Right cardiac atrium (tissue), 5 donors: ENCODE data around the gene FASTK. TPM values are rescaled to one million over a fixed set of nuclear protein-coding genes. Genes with fewer than 3 reads are reported as not detected.
A peak's percentile ranks its signal among the peaks of the same experiment; 100 is the strongest.

Experiments used
- ATAC-seq, 2 donors: fragments of 200-7000 bp; cut with Tn5 transposase; one replicate each; pipeline versions ENCODE4 v1.8.0 to v1.9.1; 2020; ENCODE audit warnings: moderate library complexity in 2 of 2, mild to moderate bottlenecking in 1 of 2
- DNase-seq, 3 donors: peaks; one replicate each; pipeline ENCODE4 v3.0.0-alpha.2; 2020
- H3K27ac ChIP-seq: one replicate; pipeline ENCODE4 v1.5.1; 2013; ENCODE audit warnings: mild to moderate bottlenecking, low read length, control low read depth, moderate library complexity
- H3K27me3 ChIP-seq: one replicate; pipeline ENCODE4 v1.6.1; 2013; ENCODE audit not compliant: control insufficient read depth, insufficient read depth
- H3K4me1 ChIP-seq: one replicate; pipeline ENCODE4 v1.6.1; 2013; ENCODE audit warnings: low read length; ENCODE audit not compliant: control insufficient read depth, insufficient read depth
- H3K4me3 ChIP-seq: one replicate; pipeline ENCODE4 v1.5.1; 2013; ENCODE audit warnings: low read length, control low read depth
- H3K9me3 ChIP-seq: one replicate; pipeline ENCODE4 v1.6.1; 2013; ENCODE audit warnings: low read length; ENCODE audit not compliant: control insufficient read depth
- WGBS: extraction: QIAGEN DNeasy Blood & Tissue Kit; methylation state at CpG from one replicate; pipeline ENCODE4 v1.1.7; 2013; 5-methylcytosine and 5-hydroxymethylcytosine counted together
- intact Hi-C, 4 donors: fragments of 100-400 bp; cut with DNase I; formaldehyde crosslinking; loops; one replicate each; pipeline versions ENCODE4 v1.11.0 to v1.14.0; 2022 to 2023
- polyA plus RNA-seq: library from polyadenylated mRNA; stranded (reverse); fragments of 200-250 nt; gene quantifications from one replicate; pipeline ENCODE4 v1.2.3, GENCODE V29; 2013
- total RNA-seq, 4 donors: library from RNA; stranded (reverse); fragmentation: NEBNext Ultra II Directional; extraction: Animal tissue kit (Norgen Biotek cat#: 25700); gene quantifications; one replicate each; pipeline ENCODE4 v1.2.1, GENCODE V29; 2021
- donor health status: healthy with polysubstance abuse.
- donor health status: DM: no; HTN: yes; CAD: no.
- donor health status: DM: no; HTN: no; CAD: no.
- donor health status: DM: no; HTN: yes; CAD: no; lungs with severe emphysema.
- donor health status: DM: yes; HTN: yes; CAD: no.

FASTK gene
- total and polyA plus RNA-seq, 5 donors, result 64.1 to 133 (median 73.5) TPM

- DNase-seq (no peak), ATAC-seq (no peak)
- H3K27me3 ChIP-seq, result no peaks in the 10 kb centered on the region
- no peak overlapping the region for H3K27ac ChIP-seq
- peaks cover 3% of the 10 kb centered on the region for H3K4me1 ChIP-seq
- intact Hi-C loops, result no loop called here
- 75% methylated on average over 17 of the region's 17 CpGs for WGBS
- H3K4me3 ChIP-seq, result no peak overlapping the region
- H3K9me3 ChIP-seq, result no peaks in the 10 kb centered on the region
These were observed 15.3 kb upstream of the FASTK start for GRCh38 chr7:151095828-151096475.

GRCh38 chr7:151095123-151095797 lies 14.7 kb upstream of the FASTK start:
- Histone ChIP-seq H3K27me3 (no peaks in the 10 kb centered on the region), H3K4me1 (peaks cover 5% of the 10 kb centered on the region), H3K9me3 (no peaks in the 10 kb centered on the region), H3K27ac (no peak overlapping the region), H3K4me3 (no peak overlapping the region)
- ATAC-seq (no peak), DNase-seq (no peak)
- intact Hi-C loops, result no loop called here
- 75% methylated on average over 10 of the region's 10 CpGs for WGBS

GRCh38 chr7:151094675-151095074 lies 14.1 kb upstream of the FASTK start:
- intact Hi-C loops, result no loop called here
- Histone ChIP-seq H3K27ac (no peak overlapping the region), H3K9me3 (no peaks in the 10 kb centered on the region), H3K4me1 (peaks cover 5% of the 10 kb centered on the region), H3K4me3 (no peak overlapping the region), H3K27me3 (no peaks in the 10 kb centered on the region)
- no peak for DNase-seq
- 79% methylated on average over 5 of the region's 5 CpGs for WGBS
- ATAC-seq, result no peak

GRCh38 chr7:151093748-151094147 lies 13.1 kb upstream of the FASTK start:
- peaks cover 7% of the 10 kb centered on the region for H3K4me1 ChIP-seq
- ATAC-seq, result no peak
- no peak overlapping the region for H3K27ac ChIP-seq
- no peak overlapping the region for H3K4me3 ChIP-seq
- no peaks in the 10 kb centered on the region for H3K27me3 ChIP-seq
- H3K9me3 ChIP-seq, result no peaks in the 10 kb centered on the region
- 94% methylated on average over 6 of the region's 6 CpGs for WGBS
- intact Hi-C loops, result no loop called here
- DNase-seq, result no peak

- no peaks in the 10 kb centered on the region for H3K9me3 ChIP-seq
- intact Hi-C loops, result no loop called here
- 90% methylated on average over 14 of the region's 14 CpGs for WGBS
- DNase-seq (peak in 1 of 3 donors; percentile 33), ATAC-seq (no peak)
- peaks cover 10% of the 10 kb centered on the region for H3K4me1 ChIP-seq
- H3K4me3 ChIP-seq, result no peak overlapping the region
- no peaks in the 10 kb centered on the region for H3K27me3 ChIP-seq
- no peak overlapping the region for H3K27ac ChIP-seq
These were observed 11.4 kb upstream of the FASTK start for GRCh38 chr7:151091988-151092387.

- intact Hi-C loops, result no loop called here
- no peak overlapping the region for H3K27ac ChIP-seq
These were observed 10.8 kb upstream of the FASTK start for GRCh38 chr7:151091431-151091830.

GRCh38 chr7:151091003-151091402 lies 10.4 kb upstream of the FASTK start:
- H3K27me3 ChIP-seq, result no peaks in the 10 kb centered on the region
- no peak overlapping the region for H3K27ac ChIP-seq
- intact Hi-C loops, result no loop called here
- WGBS, result 83% methylated on average over 7 of the region's 7 CpGs
- no peaks in the 10 kb centered on the region for H3K9me3 ChIP-seq
- no peak overlapping the region for H3K4me3 ChIP-seq
- DNase-seq (peak in 1 of 3 donors; percentile 36), ATAC-seq (no peak)
- H3K4me1 ChIP-seq, result peaks cover 10% of the 10 kb centered on the region

More at GRCh38 chr7:151091431-151091830, 10.8 kb upstream of the FASTK start:
- Histone ChIP-seq H3K9me3 (no peaks in the 10 kb centered on the region), H3K4me1 (peaks cover 10% of the 10 kb centered on the region), H3K27me3 (no peaks in the 10 kb centered on the region), H3K4me3 (no peak overlapping the region)
- DNase-seq (peak in 2 of 3 donors; percentile 17 to 38), ATAC-seq (no peak)
- 57% methylated on average over 6 of the region's 6 CpGs for WGBS

GRCh38 chr7:151089893-151090730 lies 9.5 kb upstream of the FASTK start:
- Histone ChIP-seq H3K9me3 (no peaks in the 10 kb centered on the region), H3K4me3 (no peak overlapping the region), H3K27me3 (no peaks in the 10 kb centered on the region), H3K27ac (peak overlapping the region; percentile 94), H3K4me1 (peaks cover 10% of the 10 kb centered on the region)
- intact Hi-C loops, result loop anchor here in 1 of 4 donors (10.0 kb wide), 1 partner anchor 65 kb away; the partner anchor contains the start of genes ABCB8 and ATG9B
- DNase-seq (peak in 1 of 3 donors; percentile 57), ATAC-seq (no peak)
- WGBS, result 70% methylated on average over 22 of the region's 22 CpGs

GRCh38 chr7:151088856-151089699 lies 8.5 kb upstream of the FASTK start:
- peaks cover 10% of the 10 kb centered on the region for H3K4me1 ChIP-seq
- no peaks in the 10 kb centered on the region for H3K9me3 ChIP-seq
- ATAC-seq, result peak; percentile 59 to 76
- H3K4me3 ChIP-seq, result peak overlapping the region; percentile 4
- no peaks in the 10 kb centered on the region for H3K27me3 ChIP-seq
- 35% methylated on average over 30 of the region's 30 CpGs for WGBS
- H3K27ac ChIP-seq, result peak overlapping the region; percentile 94
- intact Hi-C loops, result loop anchor here in 1 of 4 donors (10.0 kb wide), 1 partner anchor 64 kb away; the partner anchor contains the start of genes ABCB8 and ATG9B
- DNase-seq, result peak; percentile 84 to 91 (median 87)
